Hippocampal formation (tissue), 2 donors: ENCODE data around the gene C1orf210.

Experiments used
- DNase-seq, 2 donors: peaks; one replicate each; lab custom pipeline; 2025; lab: John Stamatoyannopoulos, UW

The C1orf210 gene

DNA sequence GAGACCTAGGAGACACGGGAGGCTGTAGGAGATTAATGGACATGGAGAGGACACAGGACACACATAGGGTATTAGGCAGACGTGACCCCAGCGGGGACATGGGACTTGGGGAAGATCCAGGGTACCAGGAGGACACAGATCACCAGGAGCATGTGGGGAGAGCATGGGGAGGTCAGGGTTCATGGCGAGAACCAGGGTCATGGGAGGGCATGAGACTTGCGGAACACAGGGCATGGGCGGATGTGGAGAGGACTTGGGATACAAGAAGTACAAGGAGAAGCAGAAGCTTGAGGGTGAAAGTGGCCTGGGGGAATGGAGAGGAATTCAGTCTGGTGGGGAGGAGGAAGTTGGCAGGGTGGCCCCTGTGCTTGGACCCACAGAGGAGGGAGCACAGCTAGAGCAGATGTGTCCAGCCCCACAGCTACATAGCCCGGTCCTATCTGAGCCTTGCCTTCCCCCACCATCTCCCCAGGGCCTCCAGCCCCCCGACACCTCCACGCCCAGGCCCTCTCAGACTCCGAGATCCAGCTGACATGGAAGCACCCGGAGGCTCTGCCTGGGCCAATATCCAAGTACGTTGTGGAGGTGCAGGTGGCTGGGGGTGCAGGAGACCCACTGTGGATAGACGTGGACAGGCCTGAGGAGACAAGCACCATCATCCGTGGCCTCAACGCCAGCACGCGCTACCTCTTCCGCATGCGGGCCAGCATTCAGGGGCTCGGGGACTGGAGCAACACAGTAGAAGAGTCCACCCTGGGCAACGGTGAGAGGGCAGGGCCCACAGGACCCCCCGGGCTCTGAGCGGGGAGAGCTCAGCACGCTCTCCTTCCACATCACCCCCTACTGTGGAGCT, 27.5 kb upstream of the C1orf210 start:
- no peak for DNase-seq

DNA sequence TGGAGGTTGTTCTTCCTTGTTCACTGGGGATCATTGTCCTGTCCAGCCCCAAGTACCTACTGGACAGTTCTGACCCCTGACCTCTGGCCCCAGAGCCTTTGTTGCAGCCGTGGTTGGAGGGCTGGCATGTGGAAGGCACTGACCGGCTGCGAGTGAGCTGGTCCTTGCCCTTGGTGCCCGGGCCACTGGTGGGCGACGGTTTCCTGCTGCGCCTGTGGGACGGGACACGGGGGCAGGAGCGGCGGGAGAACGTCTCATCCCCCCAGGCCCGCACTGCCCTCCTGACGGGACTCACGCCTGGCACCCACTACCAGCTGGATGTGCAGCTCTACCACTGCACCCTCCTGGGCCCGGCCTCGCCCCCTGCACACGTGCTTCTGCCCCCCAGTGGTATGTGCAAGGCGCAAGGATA, 26.8 kb upstream of the C1orf210 start:
- no peak for DNase-seq

DNA sequence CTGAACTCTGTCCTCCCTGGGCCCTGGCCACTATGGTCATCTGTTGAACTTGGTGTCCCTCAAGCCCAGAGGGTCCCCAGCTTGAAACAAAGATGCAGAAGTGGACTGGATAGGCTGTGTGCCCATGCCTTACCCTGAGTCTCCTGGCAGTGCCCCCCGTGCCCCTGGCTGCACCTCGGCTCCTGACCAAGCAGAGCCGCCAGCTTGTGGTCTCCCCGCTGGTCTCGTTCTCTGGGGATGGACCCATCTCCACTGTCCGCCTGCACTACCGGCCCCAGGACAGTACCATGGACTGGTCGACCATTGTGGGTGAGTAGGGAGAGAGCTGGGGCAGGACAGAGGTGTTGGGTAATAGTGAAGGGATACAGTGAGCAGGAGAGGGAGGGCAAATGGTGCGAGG, 26.1 kb upstream of the C1orf210 start:
- DNase-seq, result no peak

DNA sequence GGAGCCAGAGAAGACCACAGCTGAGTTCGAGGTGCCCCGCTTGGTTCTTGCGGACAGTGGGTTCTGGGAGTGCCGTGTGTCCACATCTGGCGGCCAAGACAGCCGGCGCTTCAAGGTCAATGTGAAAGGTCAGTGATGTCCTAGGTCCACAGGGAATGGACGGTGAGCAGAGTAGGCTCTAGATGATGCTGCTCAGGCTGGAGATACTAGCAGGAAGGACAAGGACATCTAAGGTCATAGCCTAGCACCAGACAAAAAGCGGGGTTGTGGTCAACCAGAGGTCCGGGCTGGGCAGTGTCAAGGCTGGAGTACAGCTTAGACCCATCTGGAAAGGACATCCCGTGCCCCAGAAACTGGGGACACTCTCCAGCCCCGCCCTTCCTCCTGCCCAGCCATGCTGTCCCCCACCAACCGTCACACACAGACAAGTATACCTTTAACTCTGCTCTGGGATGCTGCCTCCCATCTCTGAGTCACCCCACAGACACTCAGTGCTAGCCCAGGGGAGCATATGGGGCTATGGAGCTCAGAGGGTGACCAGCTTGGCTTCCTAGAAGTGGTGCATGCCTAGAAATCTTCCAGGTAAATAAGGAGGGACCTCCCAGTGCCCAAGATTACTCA, 24.1 kb upstream of the C1orf210 start:
- no peak for DNase-seq

DNA sequence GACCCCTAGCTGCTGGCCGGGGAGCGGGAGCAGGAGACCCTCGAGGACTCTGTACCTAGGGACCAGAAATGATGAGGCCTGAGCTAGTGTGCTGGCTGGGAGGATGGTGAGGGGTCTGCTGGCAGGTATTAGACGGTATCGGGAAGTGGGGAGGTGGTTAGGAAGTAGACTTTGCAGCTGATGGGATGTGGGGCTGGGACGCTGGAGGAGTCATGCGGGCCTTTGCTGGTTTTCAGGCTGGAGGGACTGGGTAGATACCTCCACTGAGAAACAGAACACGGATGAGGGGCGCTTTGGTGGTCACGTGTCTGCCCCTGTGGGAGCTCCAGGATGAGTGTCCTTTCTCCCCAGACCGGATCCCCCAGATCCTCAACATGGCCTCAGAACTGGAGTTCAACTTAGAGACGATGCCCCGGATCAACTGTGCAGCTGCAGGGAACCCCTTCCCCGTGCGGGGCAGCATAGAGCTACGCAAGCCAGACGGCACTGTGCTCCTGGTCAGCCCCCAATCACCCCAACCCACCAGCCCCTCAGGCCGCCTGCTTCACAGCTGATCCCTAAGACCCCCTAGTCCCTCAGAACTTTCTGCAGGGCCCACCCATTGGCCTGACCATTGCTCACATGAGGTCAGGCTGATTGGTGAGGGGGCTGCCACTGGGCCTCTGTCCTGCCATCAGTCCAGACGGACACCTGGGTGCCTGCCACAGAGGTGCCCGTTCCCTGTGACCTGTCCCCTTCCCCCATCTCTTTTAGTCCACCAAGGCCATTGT, 23.4 kb upstream of the C1orf210 start:
- DNase-seq, result no peak

DNA sequence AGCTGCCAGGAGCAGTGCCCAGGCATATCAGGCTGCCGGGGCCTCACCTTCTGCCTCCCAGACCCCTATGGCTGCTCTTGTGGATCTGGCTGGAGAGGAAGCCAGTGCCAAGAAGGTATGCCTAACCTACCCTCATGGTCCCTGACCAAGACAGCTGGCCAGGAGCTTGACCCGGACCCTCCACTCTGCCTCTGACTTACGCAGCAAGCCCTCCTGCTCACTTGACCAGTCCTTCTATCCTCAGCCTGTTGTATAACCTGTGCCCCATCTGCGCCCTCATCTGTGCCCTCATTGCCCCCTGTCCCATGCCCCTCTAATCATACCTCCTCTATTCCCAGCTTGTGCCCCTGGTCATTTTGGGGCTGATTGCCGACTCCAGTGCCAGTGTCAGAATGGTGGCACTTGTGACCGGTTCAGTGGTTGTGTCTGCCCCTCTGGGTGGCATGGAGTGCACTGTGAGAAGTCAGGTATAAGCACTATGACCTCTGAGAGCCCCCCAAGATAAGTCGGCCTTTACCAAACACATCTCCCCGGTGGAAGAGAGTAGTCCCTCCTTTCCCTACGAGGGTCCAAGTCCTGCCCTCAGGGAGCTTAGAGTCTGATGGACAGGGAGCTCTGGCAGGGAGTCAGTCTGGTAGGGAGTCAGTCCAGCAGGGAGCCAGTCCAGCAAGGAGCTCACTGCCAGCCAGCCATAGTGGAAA, 22.2 kb upstream of the C1orf210 start:
- no peak for DNase-seq

DNA sequence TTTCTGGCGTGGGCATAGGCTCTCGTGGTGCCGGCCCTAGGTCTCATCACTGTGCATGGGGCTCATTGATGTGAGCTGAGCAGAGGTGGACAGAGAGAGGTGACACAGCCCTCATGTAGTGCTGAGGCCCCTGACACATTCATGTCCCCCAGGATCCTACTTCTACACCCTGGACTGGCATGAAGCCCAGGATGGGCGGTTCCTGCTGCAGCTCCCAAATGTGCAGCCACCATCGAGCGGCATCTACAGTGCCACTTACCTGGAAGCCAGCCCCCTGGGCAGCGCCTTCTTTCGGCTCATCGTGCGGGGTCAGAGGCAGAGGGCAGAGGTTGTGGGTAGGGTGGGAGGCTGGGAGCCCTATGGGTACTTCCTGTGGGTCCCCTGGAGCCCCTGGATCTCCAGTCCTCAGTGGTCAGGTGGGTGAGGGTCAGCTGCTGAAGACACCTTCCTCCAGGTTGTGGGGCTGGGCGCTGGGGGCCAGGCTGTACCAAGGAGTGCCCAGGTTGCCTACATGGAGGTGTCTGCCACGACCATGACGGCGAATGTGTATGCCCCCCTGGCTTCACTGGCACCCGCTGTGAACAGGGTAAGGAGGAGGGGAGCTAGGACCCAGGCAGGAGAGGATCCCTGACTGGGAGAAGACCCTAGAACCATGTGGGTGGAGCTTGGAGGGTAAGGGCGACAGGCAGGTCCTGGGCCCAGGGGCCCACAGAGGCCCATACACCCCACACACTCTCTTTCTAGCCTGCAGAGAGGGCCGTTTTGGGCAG, 21.5 kb upstream of the C1orf210 start:
- DNase-seq, result no peak

DNA sequence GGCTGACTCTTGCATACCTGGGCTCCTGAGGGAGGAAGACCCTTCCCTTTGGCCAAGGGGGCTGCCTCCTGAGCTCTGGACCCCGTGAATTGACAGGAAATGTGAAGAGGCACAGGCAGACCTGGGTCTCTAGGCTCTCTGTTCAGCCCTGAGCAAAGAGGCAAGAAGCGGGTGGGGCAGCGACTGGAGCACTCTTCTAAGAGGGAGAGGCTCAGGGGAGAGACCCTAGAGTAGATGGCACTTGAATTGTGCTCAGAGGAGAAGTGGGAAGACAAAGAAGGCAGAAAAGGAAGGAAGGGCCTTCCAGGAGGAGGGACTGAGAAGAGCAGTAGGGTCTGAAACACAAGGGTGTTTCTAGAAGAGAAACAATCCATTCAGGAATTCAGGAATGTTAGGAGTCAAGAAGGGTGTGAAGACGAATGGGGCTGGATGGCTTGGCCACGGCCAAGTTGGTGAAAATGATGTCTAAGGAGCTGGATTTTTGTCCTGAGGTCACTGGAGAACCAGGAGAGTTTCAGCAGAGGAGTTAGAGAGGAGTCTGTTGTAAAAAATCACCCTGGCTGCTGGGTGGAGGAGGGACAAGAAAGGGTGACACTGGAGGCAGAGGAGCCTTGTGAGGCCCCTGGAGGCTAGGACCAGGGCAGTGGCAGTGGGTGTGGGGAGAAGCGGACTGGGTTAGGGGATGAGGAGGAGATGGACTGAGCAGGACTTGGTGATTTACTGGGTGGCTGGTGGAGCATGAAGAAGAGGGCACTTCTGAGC, 20.7 kb upstream of the C1orf210 start:
- no peak for DNase-seq

DNA sequence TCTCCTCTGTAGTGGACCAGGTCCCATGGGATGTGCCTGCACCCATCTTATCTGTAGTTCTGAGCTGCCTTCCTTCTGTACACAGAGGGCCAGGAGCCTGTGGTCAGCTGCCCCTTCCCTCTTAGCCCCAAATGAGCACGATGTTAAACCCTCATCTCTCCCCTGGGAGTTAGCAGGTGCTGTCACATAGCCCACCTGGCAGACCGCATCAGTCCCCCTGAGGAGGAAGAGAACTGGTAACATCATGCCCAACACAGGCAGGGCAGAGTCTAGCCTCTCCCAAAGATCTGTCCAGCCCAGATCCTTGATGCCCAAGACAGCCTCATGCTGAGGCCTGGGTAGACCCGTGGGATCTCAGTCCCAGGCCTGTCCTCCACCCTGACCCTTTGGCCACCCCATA, 20.1 kb upstream of the C1orf210 start:
- no peak for DNase-seq

DNA sequence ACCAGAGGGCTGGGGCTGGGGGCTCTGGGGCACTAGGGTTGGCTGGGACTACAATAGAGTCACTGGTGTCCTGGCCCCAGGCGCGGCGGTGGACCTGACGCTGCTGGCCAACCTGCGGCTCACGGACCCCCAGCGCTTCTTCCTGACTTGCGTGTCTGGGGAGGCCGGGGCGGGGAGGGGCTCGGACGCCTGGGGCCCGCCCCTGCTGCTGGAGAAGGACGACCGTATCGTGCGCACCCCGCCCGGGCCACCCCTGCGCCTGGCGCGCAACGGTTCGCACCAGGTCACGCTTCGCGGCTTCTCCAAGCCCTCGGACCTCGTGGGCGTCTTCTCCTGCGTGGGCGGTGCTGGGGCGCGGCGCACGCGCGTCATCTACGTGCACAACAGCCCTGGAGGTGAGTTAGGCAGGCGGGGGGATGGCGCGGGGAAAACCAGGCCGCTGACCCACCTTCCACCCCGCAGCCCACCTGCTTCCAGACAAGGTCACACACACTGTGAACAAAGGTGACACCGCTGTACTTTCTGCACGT, 19.5 kb upstream of the C1orf210 start:
- DNase-seq, result no peak

DNA sequence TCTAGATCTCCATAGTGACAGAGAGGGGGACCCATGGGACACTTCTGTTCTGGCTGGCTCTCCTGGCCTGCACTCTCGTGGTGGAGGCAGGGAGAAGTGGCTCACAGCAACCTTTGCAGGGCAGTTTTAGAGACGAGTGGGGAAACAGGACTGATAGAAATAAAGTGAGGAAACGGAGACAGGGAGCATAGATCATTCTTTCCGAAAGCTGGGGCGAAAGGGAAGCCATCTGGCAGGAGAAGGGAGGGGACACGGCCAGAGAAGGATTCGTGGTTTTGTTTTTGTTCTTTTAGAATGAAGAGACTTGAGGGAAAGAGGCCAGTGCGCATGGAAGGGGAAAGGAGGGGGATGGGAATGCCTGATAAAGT, 18.9 kb upstream of the C1orf210 start:
- DNase-seq, result no peak

DNA sequence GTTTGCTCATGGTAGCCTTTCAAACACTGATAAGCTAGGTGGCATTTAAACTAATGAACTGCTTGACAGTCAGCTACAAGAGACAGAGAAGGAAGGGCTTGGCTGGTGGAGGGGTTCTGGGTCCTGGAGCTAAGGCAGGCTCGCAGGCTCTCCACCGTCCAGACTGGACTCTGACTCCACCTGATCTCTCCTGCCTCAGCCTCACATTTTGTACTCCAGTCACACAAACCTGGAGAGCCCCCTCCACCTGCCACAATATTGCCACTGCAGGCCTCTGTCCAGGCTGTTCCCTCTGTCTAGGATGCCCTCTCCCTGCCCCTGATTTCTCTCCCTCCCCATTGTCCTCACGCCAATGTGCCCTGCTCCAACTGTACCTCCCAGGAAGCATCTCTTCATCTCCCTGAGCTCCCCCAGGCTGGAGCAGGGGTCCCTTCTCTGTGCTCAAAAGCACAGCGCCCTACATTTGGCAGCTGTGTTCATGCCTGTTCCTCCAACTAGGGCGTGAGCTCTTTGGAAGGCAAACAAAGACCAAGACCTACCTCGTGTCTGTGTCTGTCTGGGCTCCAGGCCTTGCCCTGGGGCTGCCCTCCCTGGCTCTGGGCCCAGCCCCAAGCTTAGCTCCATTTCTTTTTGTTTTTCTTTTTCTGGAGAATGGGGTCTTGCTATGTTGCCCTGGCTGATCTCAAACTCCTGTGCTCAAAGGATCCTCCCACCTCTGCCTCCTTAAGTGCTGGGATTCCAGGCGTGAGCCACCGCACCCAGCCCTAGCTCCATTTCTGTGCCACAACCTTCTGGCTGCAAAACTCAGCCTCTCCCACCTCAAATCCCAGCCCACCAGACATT, 18.3 kb upstream of the C1orf210 start:
- DNase-seq, result no peak

DNA sequence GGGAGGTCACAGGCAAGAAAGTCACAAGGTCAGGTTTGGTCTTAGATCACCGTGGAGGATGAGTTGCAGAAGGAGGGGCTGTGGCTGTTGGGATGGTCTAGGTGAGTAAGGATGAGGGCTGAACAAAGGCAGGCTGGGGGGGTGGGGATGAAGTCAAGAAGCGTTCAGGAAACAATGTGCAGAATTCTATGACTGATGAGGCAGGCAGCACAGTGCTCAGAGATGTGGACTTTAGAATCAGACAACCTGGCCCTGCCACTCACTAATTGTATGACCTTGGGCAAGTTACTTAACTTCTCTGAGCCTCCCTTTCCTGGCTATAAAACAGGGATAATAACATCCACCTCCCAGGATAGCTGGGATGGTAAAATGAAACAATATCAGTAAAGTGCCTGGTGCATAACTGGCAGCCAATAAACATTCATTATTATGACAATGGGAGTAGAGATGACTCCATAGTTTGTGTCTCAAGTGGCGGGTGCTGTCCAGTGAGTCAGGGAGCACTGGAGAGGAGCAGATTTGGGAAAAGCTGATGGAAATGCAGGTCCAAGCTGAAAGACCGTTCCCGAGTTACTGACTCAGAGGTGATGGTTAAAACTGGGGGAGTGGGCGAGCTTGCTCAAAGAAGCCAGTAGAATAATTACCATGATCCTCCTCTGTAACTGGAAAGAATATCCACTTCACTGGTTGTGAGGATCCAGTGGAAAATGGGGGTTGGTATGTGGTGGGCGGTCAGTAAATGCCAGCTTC, 17.5 kb upstream of the C1orf210 start:
- DNase-seq, result no peak

DNA sequence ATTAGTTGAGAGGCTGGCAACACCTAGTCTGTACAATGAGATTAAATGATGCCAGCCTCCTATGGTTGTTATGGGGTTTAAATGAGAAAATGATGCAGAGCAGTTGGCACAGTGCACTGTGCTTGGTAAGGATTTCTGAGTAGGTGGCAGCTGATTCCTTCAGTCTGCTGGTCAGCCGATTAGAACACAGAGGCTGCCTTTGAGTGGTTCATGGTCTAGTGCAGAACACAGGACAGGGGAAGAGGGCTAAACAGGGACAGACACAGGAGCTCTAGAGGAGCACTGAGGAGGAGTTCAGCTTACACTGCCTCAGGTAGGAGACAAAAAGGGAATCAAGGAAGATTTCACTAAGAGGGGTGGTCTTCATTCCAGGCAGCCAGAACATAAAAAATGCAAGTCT, 16.8 kb upstream of the C1orf210 start:
- DNase-seq, result no peak

DNA sequence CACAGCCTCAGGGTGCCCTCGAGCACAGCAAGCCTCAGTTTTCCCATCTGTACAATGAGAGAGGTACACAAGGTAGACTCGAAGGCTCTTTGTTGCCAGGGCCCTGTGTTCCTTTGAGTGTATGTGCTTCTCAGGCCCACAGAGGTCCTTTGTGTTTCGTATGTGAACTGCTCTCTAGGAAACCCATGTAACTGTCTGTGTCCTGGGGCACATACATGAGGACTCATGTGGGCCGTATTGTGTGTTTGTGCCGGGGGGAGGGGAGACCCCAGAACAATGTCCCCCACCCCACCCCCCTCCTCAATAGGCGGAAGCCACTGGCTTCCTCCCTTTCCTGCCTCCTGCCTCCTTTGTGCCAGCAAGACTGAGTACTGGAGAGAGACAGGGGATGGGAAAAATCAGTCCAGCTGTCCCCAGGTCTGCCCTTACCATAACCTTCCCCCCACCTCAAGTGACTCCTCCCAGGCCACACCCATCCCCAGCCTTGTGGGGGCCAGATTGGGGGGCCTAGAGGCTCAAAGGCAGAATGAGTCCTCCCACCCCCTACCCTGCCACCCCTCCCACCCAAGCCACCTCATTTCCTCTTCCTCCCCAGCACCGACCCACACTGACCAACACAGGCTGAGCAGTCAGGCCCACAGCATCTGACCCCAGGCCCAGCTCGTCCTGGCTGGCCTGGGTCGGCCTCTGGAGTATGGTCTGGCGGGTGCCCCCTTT, 15.2 kb upstream of the C1orf210 start, which contains the start of gene TIE1:
TIE1 (plus strand) TSS at position 605 of the 717 bp plus-strand sequence; CDS start at position 695, 90 bp downstream.
- no peak for DNase-seq

DNA sequence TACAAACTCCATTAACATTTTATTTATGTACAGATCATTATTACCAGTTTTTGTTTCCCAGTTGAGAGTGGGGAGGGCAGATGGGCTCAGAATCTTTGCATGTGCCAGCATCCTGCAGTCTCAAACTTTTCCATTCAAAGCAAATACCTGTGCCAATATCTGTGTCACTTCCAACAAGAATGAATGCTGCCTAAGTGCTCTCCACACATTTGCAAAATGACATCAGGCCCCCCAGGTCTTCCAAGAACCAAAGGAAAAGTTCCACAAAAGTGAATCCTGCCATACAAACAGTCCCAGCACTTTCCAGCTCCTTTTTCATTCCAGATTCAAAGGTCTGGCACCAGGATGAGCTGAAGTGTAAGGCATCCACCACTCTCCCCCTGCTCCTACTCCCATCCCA, 13.7 kb upstream of the C1orf210 start:
- no peak for DNase-seq

DNA sequence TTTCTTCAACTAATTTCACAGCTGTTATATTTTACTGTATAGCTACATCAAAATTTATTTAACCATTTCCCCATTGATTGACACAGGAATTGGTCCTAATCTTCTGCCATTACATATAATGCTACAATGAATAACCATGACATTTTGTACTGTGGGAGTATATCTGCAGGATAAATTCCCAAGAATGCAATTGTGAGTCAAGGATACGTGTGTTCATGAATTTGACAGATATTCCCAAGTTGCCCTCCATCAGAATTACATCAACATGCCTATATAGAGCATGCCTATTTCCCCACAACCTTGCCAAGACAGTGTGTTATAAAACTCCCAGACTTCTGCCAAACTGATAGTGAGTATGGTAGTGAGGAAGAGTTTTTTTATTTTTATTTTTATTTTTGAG, 12.7 kb upstream of the C1orf210 start:
- DNase-seq, result no peak

DNA sequence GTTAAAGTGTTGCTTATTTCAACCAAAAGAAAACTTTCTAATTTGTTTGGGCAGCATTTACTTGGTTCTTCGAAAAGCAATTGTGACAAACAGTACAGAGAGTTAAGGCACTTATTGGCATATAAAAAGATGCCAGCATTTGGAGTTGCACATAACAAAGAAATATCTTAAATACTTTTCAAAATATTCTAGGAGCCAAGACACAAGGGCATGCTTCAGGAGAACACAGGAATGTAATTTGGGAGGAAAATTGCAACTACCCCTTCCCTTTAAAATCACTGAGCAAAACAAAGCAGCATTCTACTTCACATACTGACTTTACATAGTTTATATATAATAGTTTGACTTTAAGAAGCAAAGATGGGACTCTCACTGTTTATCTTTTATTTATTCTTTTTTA, 10.8 kb upstream of the C1orf210 start:
- DNase-seq, result no peak
